ENCODE results near the gene ZAR1L.

- no peak for TF ChIP-seq EZH2phosphoT487 (IDR thresholded peaks at IDR 0.05; ENCODE audit: insufficient read depth, low read depth)
- TF ChIP-seq EZH2 (IDR thresholded peaks at IDR 0.05; ENCODE audit: insufficient read depth, poor library complexity, severe bottlenecking) = no peak
Observed at GRCh38 chr13:32320528-32320927, 5.4 kb upstream of the ZAR1L start.
